HepG2 (cell line): Measurements from ENCODE around the gene CCDC88B. TPM values are rescaled to one million over a fixed set of nuclear protein-coding genes. Genes with fewer than 3 reads are reported as not detected.

Experiments used
- ATAC-seq: fragments of 200-7000 bp; cut with Tn5 transposase; 3 replicates; pipeline ENCODE4 v1.9.1; 2020; ENCODE audit warnings: mild to moderate bottlenecking, moderate library complexity
- BruUV-seq: library from RNA; stranded (reverse); fragments of 400-500 nt; replicated peaks from 2 replicates; lab custom pipeline; 2021; lab: Mats Ljungman, UMichigan
- CTCF ChIA-PET: fragments of 300-600 bp; formaldehyde crosslinking; extraction: SDS; loops from one replicate; lab custom pipeline; 2021; ENCODE audit warnings: low total read pairs, inconsistent platforms, low intra/inter-chr PET ratio; lab: Yijun Ruan, JAX
- POLR2A ChIA-PET: fragments of 350-600 bp; sonication (Branson Sonifier 250); formaldehyde crosslinking; loops from one replicate; lab custom pipeline; 2020; ENCODE audit warnings: antibody characterized with exemption, inconsistent platforms; lab: Yijun Ruan, JAX
- DNase-seq: peaks from one replicate; pipeline ENCODE4 v3.0.0-alpha.2; 2015; ENCODE audit warnings: low spot score
- FAIRE-seq: peaks from 3 replicates; lab custom pipeline; 2011; peaks lifted over from hg19 to GRCh38; lab: Jason Lieb, UNC
- H2AFZ ChIP-seq: one replicate; pipeline ENCODE4 v1.6.1; 2011; ENCODE audit warnings: low read length, inconsistent platforms
- H3K27ac ChIP-seq: fragments of 300-600 bp; 3 replicates; pipeline ENCODE4 v1.8.0; 2011; ENCODE audit warnings: mixed run types, mild to moderate bottlenecking, mixed read lengths, low read length, inconsistent platforms; ENCODE audit not compliant: insufficient read depth; ENCODE audit errors: extremely low read length
- H3K27me3 ChIP-seq, 2 experiments: fragments of 200-600 bp in 1 of 2; 2 replicates in 1 of 2; 3 replicates in 1 of 2; pipeline versions ENCODE4 v1.6.0 to v1.8.0; 2011; ENCODE audit warnings: low read length in 2 of 2, mild to moderate bottlenecking in 2 of 2, moderate library complexity in 2 of 2, inconsistent platforms in 1 of 2; ENCODE audit not compliant: insufficient read depth in 2 of 2, control insufficient read depth in 1 of 2
- H3K36me3 ChIP-seq, 2 experiments: fragments of 200-600 bp in 1 of 2; replicated peaks in 1 of 2; 2 replicates in 1 of 2; 3 replicates in 1 of 2; pipeline versions ENCODE4 v1.5.1 to v1.8.0; 2011; ENCODE audit warnings: low read length in 2 of 2, inconsistent platforms in 1 of 2; ENCODE audit not compliant: insufficient read depth in 2 of 2, control insufficient read depth in 1 of 2
- H3K4me1 ChIP-seq: 2 replicates; pipeline ENCODE4 v1.5.1; 2012; ENCODE audit warnings: low read length, inconsistent platforms; ENCODE audit not compliant: insufficient read depth
- H3K4me2 ChIP-seq: 2 replicates; pipeline ENCODE4 v1.6.0; 2011; ENCODE audit warnings: low read depth, low read length, inconsistent platforms
- H3K4me3 ChIP-seq, 3 experiments: fragments of 200-600 bp in 1 of 3; sonication (generic), shearing (Covaris generic) in 1 of 3; replicated peaks in 1 of 3; 2 replicates each; pipeline ENCODE4 v1.5.1; 2011 to 2016; ENCODE audit warnings: low read length in 3 of 3, inconsistent platforms in 2 of 3, low read depth in 2 of 3, mild to moderate bottlenecking in 2 of 3, control low read depth in 1 of 3, mixed read lengths in 1 of 3; ENCODE audit not compliant: insufficient read depth in 1 of 3
- H3K79me2 ChIP-seq: one replicate; pipeline ENCODE4 v1.6.1; 2011; ENCODE audit warnings: low read length, inconsistent platforms; ENCODE audit not compliant: insufficient read depth
- H3K9ac ChIP-seq: 2 replicates; pipeline ENCODE4 v1.6.0; 2011; ENCODE audit warnings: mild to moderate bottlenecking, low read depth, low read length, inconsistent platforms; ENCODE audit not compliant: insufficient read depth
- H3K9me3 ChIP-seq: 2 replicates; pipeline ENCODE4 v1.5.1; 2012; ENCODE audit warnings: mild to moderate bottlenecking, low read length
- H4K20me1 ChIP-seq: 2 replicates; pipeline ENCODE4 v1.6.0; 2011; ENCODE audit warnings: inconsistent platforms, mild to moderate bottlenecking, low read length, moderate library complexity; ENCODE audit not compliant: insufficient read depth
- ETV5 ChIP-seq: IDR thresholded peaks from 2 replicates; pipeline ENCODE4 v1.6.1; 2018; ENCODE audit warnings: missing biosample characterization, missing genetic modification reagents, inconsistent platforms, borderline replicate concordance
- MAFF ChIP-seq: IDR thresholded peaks from 2 replicates; pipeline ENCODE4 v1.6.1; 2011; ENCODE audit warnings: low read depth, low read length, improper control_type of control experiment
- MAFK ChIP-seq, 2 experiments: IDR thresholded peaks in 1 of 2; conservative IDR thresholded peaks in 1 of 2; 2 replicates each; pipeline ENCODE4 v1.6.1; 2011; ENCODE audit warnings: improper control_type of control experiment in 2 of 2, low read length in 2 of 2
- ZNF331 ChIP-seq: sonication (generic); formaldehyde crosslinking; IDR thresholded peaks from 2 replicates; pipeline ENCODE4 v1.4.0; 2020; ENCODE audit warnings: missing genetic modification reagents
- ZNF652 ChIP-seq: IDR thresholded peaks from 2 replicates; pipeline ENCODE4 v1.6.1; 2016; ENCODE audit warnings: low read depth, borderline replicate concordance
- ZNF761 ChIP-seq: sonication (generic); formaldehyde crosslinking; conservative IDR thresholded peaks from 2 replicates; pipeline ENCODE4 v1.4.0; 2020; ENCODE audit warnings: mild to moderate bottlenecking, missing genetic modification reagents
- WGBS: methylation state at CpG from one replicate; pipeline ENCODE4 v1.1.6; 2017; ENCODE audit warnings: low lambda C conversion rate; 5-methylcytosine and 5-hydroxymethylcytosine counted together
- in situ Hi-C: cut with HindIII; loops from 2 replicates; pipeline ENCODE4 v1.10.0; 2017; ENCODE audit warnings: low pct_unique_long_range_greater_than_20kb; ENCODE audit not compliant: extremely low pct_ligation_motif_present
- intact Hi-C: fragments of 100-400 bp; cut with micrococcal nuclease; formaldehyde crosslinking; loops from one replicate; pipeline ENCODE4 v1.10.0; 2022; ENCODE audit not compliant: unreplicated experiment
- polyA plus RNA-seq, 8 experiments: library from polyadenylated mRNA; depleted of rRNA in 3 of 8; stranded (reverse) in 7 of 8; unstranded in 1 of 8; fragments of >200 nt; fragmentation: Illumina TruSeq in 4 of 8; extraction: Trizol in 4 of 8; gene quantifications; 2 replicates each; pipeline versions ENCODE4 v1.2.1 to v1.2.3, GENCODE V29; 2011 to 2016; ENCODE audit warnings: low read depth in 4 of 8, missing spikeins in 1 of 8, mixed read lengths in 1 of 8; ENCODE audit not compliant: insufficient read depth in 1 of 8
- total RNA-seq, 5 experiments: library from RNA; depleted of rRNA; stranded (reverse); fragments of >200 nt; fragmentation: Illumina TruSeq; extraction: Trizol; gene quantifications; 2 replicates each; pipeline ENCODE4 v1.2.3, GENCODE V29; 2016; ENCODE audit warnings: low read depth in 1 of 5
- TF ChIP-seq, protein P1 (sequence below): sonication (generic); formaldehyde crosslinking; IDR thresholded peaks from 2 replicates; pipeline ENCODE4 v1.5.0; 2020; ENCODE audit warnings: missing genetic modification reagents
- TF ChIP-seq, protein P2 (sequence below): fragments of 450-650 bp; IDR thresholded peaks from 2 replicates; pipeline ENCODE4 v1.6.1; 2017; ENCODE audit warnings: mild to moderate bottlenecking
- TF ChIP-seq, protein P3 (sequence below): sonication (generic); formaldehyde crosslinking; IDR thresholded peaks from 2 replicates; pipeline ENCODE4 v1.4.0; 2020; ENCODE audit warnings: missing genetic modification reagents, borderline replicate concordance

Gene CCDC88B
- total and polyA plus RNA-seq, 2 of the 13 experiments (the other 11 are each of a cell fraction or from before 2014, with no cell fraction given), result 3.6 to 4.8 TPM

DNA sequence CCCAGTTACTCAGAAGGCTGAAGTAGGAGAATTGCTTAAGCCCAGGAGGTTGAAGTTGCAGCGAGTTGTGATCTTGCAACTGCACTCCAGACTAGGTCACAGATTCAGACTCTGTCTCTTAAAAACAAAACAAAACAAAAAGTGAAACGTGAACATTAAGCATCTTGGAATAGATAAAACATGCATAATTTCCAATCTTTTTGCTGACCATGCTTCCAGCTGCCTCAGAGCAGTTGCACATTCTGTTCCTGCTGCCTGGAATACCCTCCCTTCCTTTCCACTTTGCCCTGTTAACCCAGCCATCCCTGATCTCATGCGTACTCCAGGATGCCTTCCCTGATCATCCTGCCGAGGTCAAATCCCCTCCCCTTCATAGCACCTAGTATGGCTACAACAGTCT, 718 bp upstream of the CCDC88B start:
- peaks cover 5 to 40% of the 10 kb centered on the region in 2 experiments; a peak in 3 of 5 replicates for H3K27me3 ChIP-seq
- WGBS, result 8% methylated on average over 4 of the region's 4 CpGs
- TF ChIP-seq MAFK (conservative IDR thresholded peaks at IDR 0.05 in 1 of 2, IDR thresholded peaks at IDR 0.05 in 1 of 2; ENCODE audit: low read length in 2 of 2) (peak in 1 of 2 experiments; percentile 52; a peak in 2 of 4 replicates), MAFF (peak; percentile 33; the same call in 1 of the 2 replicates), ZNF761 (CRISPR knock-in tag) (no peak)
- no peaks in the 10 kb centered on the region for H4K20me1 ChIP-seq
- no peak overlapping the region for H2AFZ ChIP-seq
- intact Hi-C loops (no loop called here), in situ Hi-C loops (no loop called here)
- POLR2A ChIA-PET, result no interaction called here
- no peak for FAIRE-seq
- no peak overlapping the region for H3K4me3 ChIP-seq
- no peak for DNase-seq
- no peak overlapping the region for H3K9ac ChIP-seq
- H3K79me2 ChIP-seq, result no peaks in the 10 kb centered on the region
- BruUV-seq, result no TSS peak
- no peaks in the 10 kb centered on the region for H3K9me3 ChIP-seq
- peaks cover 37% of the 10 kb centered on the region for H3K4me1 ChIP-seq
- H3K4me2 ChIP-seq, result no peak overlapping the region
- no peak overlapping the region for H3K27ac ChIP-seq
- CTCF ChIA-PET, result no interaction called here
- no peak for ATAC-seq
- no peaks in the 10 kb centered on the region for H3K36me3 ChIP-seq

DNA sequence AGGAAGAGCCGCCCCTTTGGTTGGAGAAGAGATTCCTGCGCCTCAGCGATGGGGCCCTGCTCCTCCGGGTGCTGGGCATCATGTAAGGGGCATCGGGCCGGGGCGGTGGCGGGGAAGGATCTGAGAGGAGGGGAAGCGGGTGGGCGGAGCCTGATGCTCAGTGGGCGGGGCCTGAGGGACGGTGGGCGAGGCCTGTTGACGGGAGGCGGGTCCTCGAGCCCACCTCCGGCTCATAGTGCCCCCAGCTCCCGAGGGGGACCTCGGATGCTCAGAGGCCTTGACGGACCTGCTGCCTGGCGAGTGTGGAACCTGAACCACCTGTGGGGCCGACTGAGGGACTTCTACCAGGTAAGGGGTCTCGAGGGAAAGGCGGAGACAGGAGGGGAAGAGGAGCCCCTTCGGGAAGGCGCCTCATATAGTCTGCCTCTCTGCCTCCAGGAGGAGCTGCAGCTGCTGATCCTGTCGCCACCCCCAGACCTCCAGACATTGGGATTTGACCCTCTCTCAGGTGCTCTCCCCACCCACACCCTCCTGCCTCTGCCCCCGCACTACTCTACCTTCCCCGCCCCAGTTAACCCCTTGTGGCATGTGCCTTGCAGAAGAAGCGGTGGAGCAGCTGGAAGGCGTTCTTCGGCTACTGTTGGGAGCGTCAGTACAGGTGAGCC, 799 bp downstream of the CCDC88B start:
- Histone ChIP-seq H3K36me3 (no peaks in the 10 kb centered on the region), H3K4me3 (peak overlapping the region; percentile 12 to 58 (median 27); a peak in 1 of 6 replicates), H3K27me3 (peaks cover 3 to 43% of the 10 kb centered on the region in 2 experiments; a peak in 4 of 5 replicates), H3K9ac (no peak overlapping the region), H3K4me2 (peak overlapping the region; percentile 55), H3K4me1 (peaks cover 34% of the 10 kb centered on the region), H3K9me3 (no peaks in the 10 kb centered on the region), H3K79me2 (no peaks in the 10 kb centered on the region), H3K27ac (no peak overlapping the region), H4K20me1 (no peaks in the 10 kb centered on the region), H2AFZ (no peak overlapping the region)
- intact Hi-C loops, result no loop called here
- FAIRE-seq, result no peak
- ChIA-PET CTCF (interaction anchor here (0.8 kb wide), 1 partner anchor 15 kb away, joined by 3 read pairs; no protein-coding TSS in a partner anchor), POLR2A (interaction anchor here (0.7 to 2.7 kb wide), 3 partner anchors 14 to 156 kb away, joined by 3 to 13 read pairs (median 10); partner anchors contain the start of genes PRDX5, STIP1 and TRMT112)
- BruUV-seq, result no TSS peak
- peak; percentile 30 for ATAC-seq
- WGBS, result 26% methylated on average over 21 of the region's 33 CpGs
- no peak for DNase-seq
- in situ Hi-C loops, result no loop called here
- TF ChIP-seq, protein P1, sequence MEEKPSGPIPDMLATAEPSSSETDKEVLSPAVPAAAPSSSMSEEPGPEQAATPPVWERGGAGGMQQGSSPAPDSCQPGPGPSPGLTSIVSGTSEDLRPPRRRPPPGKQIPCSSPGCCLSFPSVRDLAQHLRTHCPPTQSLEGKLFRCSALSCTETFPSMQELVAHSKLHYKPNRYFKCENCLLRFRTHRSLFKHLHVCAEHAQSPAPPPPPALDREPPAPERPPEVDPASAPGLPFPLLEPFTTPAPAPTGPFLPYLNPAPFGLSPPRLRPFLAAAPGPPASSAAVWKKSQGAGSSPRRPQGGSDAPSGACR (CRISPR knock-in tag), result no peak
- TF ChIP-seq ETV5 (CRISPR knock-in tag) (no peak), ZNF652 (CRISPR knock-in tag) (peak; percentile 51; the same call in 1 of the 2 replicates), ZNF331 (CRISPR knock-in tag) (no peak)
- TF ChIP-seq, protein P2, sequence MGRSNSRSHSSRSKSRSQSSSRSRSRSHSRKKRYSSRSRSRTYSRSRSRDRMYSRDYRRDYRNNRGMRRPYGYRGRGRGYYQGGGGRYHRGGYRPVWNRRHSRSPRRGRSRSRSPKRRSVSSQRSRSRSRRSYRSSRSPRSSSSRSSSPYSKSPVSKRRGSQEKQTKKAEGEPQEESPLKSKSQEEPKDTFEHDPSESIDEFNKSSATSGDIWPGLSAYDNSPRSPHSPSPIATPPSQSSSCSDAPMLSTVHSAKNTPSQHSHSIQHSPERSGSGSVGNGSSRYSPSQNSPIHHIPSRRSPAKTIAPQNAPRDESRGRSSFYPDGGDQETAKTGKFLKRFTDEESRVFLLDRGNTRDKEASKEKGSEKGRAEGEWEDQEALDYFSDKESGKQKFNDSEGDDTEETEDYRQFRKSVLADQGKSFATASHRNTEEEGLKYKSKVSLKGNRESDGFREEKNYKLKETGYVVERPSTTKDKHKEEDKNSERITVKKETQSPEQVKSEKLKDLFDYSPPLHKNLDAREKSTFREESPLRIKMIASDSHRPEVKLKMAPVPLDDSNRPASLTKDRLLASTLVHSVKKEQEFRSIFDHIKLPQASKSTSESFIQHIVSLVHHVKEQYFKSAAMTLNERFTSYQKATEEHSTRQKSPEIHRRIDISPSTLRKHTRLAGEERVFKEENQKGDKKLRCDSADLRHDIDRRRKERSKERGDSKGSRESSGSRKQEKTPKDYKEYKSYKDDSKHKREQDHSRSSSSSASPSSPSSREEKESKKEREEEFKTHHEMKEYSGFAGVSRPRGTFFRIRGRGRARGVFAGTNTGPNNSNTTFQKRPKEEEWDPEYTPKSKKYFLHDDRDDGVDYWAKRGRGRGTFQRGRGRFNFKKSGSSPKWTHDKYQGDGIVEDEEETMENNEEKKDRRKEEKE, result no peak
- TF ChIP-seq, protein P3, sequence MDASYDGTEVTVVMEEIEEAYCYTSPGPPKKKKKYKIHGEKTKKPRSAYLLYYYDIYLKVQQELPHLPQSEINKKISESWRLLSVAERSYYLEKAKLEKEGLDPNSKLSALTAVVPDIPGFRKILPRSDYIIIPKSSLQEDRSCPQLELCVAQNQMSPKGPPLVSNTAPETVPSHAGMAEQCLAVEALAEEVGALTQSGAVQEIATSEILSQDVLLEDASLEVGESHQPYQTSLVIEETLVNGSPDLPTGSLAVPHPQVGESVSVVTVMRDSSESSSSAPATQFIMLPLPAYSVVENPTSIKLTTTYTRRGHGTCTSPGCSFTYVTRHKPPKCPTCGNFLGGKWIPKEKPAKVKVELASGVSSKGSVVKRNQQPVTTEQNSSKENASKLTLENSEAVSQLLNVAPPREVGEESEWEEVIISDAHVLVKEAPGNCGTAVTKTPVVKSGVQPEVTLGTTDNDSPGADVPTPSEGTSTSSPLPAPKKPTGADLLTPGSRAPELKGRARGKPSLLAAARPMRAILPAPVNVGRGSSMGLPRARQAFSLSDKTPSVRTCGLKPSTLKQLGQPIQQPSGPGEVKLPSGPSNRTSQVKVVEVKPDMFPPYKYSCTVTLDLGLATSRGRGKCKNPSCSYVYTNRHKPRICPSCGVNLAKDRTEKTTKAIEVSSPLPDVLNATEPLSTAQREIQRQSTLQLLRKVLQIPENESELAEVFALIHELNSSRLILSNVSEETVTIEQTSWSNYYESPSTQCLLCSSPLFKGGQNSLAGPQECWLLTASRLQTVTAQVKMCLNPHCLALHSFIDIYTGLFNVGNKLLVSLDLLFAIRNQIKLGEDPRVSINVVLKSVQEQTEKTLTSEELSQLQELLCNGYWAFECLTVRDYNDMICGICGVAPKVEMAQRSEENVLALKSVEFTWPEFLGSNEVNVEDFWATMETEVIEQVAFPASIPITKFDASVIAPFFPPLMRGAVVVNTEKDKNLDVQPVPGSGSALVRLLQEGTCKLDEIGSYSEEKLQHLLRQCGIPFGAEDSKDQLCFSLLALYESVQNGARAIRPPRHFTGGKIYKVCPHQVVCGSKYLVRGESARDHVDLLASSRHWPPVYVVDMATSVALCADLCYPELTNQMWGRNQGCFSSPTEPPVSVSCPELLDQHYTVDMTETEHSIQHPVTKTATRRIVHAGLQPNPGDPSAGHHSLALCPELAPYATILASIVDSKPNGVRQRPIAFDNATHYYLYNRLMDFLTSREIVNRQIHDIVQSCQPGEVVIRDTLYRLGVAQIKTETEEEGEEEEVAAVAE, result no peak
